ENCODE data around the gene PDZRN3. TPM values are rescaled to one million over a fixed set of nuclear protein-coding genes. Genes with fewer than 3 reads are reported as not detected.

The PDZRN3 gene
- total and polyA plus RNA-seq, 2 donors from 2014 or later = 9.5 to 13.2 TPM

DNA sequence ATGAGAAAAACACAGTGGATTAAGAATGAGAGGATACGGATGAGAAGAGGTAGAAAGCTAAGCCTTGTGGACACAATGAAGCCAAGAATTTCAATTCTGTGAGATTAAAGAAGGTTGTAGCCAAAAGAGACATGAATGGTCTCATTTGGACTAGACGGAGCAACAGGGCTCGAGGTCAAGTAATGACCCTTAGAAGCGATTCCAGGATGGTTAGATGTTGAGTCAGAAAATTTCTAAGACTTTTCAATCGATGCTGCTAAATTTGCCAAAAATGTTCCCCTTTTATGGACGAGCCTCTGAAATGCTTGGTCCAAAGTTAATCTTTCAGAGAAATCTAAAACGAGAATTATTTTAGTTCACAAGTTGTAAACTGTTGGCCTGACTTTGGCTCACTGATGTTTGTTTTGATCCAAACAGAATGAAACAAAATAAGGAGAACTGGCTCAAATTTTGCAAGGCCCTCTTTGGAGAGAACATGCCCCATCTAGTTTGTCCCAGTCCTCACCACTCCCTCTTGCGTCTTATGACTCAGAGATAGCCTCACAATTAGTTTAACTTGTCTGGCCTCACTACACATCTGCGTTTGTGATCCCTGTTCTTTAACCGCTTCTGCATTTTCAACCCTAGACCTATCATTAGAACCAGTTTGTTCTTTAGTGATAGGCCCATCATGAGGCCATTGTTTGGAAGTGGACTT is 235.5 kb downstream of the PDZRN3 start:
- Histone ChIP-seq H3K4me3 (ENCODE audit: low read length in 3 of 3) (no peak overlapping the region), H3K36me3 (ENCODE audit: control insufficient read depth in 2 of 3, insufficient read depth in 3 of 3, low read length in 3 of 3) (peaks cover 0 to 28% (median 11%) of the 10 kb centered on the region in 3 donors), H3K4me1 (ENCODE audit: control insufficient read depth in 2 of 3, insufficient read depth in 2 of 3, low read depth in 1 of 3, low read length in 3 of 3) (no peaks in the 10 kb centered on the region), H3K9me3 (ENCODE audit: control insufficient read depth in 2 of 3, insufficient read depth in 1 of 3, low read length in 3 of 3) (no peaks in the 10 kb centered on the region), H3K27me3 (ENCODE audit: control insufficient read depth, insufficient read depth, low read length) (no peaks in the 10 kb centered on the region), H3K9ac (ENCODE audit: low read length in 3 of 3) (no peak overlapping the region), H3K27ac (ENCODE audit: low read depth in 2 of 2, low read length in 2 of 2) (no peak overlapping the region)
- DNase-seq (no peak), FAIRE-seq (no peak)
- intact Hi-C loops (cut with DNase I) = no loop called here
- TF ChIP-seq, protein P1, sequence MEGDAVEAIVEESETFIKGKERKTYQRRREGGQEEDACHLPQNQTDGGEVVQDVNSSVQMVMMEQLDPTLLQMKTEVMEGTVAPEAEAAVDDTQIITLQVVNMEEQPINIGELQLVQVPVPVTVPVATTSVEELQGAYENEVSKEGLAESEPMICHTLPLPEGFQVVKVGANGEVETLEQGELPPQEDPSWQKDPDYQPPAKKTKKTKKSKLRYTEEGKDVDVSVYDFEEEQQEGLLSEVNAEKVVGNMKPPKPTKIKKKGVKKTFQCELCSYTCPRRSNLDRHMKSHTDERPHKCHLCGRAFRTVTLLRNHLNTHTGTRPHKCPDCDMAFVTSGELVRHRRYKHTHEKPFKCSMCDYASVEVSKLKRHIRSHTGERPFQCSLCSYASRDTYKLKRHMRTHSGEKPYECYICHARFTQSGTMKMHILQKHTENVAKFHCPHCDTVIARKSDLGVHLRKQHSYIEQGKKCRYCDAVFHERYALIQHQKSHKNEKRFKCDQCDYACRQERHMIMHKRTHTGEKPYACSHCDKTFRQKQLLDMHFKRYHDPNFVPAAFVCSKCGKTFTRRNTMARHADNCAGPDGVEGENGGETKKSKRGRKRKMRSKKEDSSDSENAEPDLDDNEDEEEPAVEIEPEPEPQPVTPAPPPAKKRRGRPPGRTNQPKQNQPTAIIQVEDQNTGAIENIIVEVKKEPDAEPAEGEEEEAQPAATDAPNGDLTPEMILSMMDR (IDR thresholded peaks at IDR 0.05; ENCODE audit: borderline replicate concordance, extremely low read depth, insufficient read depth) = no peak

DNA sequence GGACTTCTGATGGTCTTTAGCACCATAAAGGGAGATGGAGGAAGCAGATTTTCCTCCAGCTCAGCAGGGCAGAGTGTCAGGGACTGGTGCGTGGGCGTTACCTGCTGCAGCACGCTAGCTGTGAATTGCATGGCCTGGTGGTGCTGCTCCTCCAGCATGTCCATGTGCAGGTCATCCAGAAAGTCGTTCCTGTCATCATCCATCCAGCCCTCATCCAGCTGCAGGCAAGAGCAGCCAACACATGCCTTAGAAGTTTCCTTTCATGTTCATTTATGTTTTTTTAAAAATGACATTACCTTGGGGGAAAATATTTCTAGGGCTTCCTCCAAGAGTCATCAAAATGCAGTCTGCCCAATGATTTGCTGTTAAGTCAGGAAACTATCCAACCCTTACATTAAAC is 239.2 kb downstream of the PDZRN3 start:
- Histone ChIP-seq H3K9me3 (ENCODE audit: control insufficient read depth in 2 of 3, insufficient read depth in 1 of 3, low read length in 3 of 3) (no peaks in the 10 kb centered on the region), H3K27ac (ENCODE audit: low read depth in 2 of 2, low read length in 2 of 2) (no peak overlapping the region), H3K4me3 (ENCODE audit: low read length in 3 of 3) (no peak overlapping the region), H3K9ac (ENCODE audit: low read length in 3 of 3) (no peak overlapping the region), H3K27me3 (ENCODE audit: control insufficient read depth, insufficient read depth, low read length) (no peaks in the 10 kb centered on the region), H3K4me1 (ENCODE audit: control insufficient read depth in 2 of 3, insufficient read depth in 2 of 3, low read depth in 1 of 3, low read length in 3 of 3) (no peaks in the 10 kb centered on the region), H3K36me3 (ENCODE audit: control insufficient read depth in 2 of 3, insufficient read depth in 3 of 3, low read length in 3 of 3) (peaks cover 0 to 28% (median 15%) of the 10 kb centered on the region in 3 donors)
- intact Hi-C loops (cut with DNase I) = no loop called here
- TF ChIP-seq, protein P1 (IDR thresholded peaks at IDR 0.05; ENCODE audit: borderline replicate concordance, extremely low read depth, insufficient read depth) = no peak
- DNase-seq (no peak), FAIRE-seq (no peak)

DNA sequence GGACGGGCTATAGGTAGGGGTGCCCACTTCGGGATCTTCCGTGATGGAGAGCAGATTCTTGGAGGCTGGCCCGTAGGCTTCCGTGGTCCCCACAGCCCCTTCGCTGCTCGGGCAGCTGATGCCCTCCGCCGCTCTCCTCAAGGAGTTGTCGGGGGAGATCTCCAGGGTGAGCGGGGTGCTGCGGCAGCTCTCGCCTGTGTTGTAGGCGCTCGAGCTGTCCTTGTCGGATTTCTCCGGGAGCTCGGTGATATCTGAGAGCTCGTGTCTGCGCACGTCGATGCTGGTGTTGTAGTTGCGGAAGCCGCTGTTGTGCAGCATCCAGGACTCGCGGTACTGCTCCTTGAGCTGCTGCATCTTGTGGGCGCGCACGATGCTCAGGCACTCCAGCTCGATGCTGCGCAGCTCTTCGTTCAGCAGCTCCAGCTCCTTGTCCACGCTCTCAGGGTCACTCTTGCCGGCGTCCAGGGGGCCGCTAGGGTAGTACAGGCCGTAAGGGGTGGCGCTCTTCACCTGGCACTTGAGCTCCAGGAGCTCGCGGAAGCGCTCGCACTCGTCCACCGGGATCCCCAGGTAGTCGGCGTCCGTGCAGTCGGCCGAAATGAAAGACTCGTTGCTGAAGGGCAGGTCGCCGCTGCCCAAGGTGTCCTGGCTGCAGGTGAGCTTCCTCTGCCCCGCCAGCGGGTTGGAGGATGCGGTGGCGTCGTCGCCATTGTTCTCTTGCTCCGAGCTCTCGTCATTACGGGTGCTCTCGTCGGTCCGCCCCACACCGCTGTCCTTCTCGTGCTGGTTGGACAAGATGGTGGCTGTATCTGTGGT is 240.4 kb downstream of the PDZRN3 start:
- no peak overlapping the region for H3K27ac ChIP-seq (ENCODE audit: low read depth in 2 of 2, low read length in 2 of 2)
- no peak overlapping the region for H3K4me3 ChIP-seq (ENCODE audit: low read length in 3 of 3)
- H3K4me1 ChIP-seq (ENCODE audit: control insufficient read depth in 2 of 3, insufficient read depth in 2 of 3, low read depth in 1 of 3, low read length in 3 of 3) = no peaks in the 10 kb centered on the region
- no peak overlapping the region for H3K9ac ChIP-seq (ENCODE audit: low read length in 3 of 3)
- intact Hi-C loops (cut with DNase I) = no loop called here
- H3K36me3 ChIP-seq (ENCODE audit: control insufficient read depth in 2 of 3, insufficient read depth in 3 of 3, low read length in 3 of 3) = peaks cover 0 to 21% (median 15%) of the 10 kb centered on the region in 3 donors
- DNase-seq (peak in 1 of 5 donors; percentile 59), FAIRE-seq (no peak)
- H3K27me3 ChIP-seq (ENCODE audit: control insufficient read depth, insufficient read depth, low read length) = no peaks in the 10 kb centered on the region
- TF ChIP-seq, protein P1 (IDR thresholded peaks at IDR 0.05; ENCODE audit: borderline replicate concordance, extremely low read depth, insufficient read depth) = no peak
- no peaks in the 10 kb centered on the region for H3K9me3 ChIP-seq (ENCODE audit: control insufficient read depth in 2 of 3, insufficient read depth in 1 of 3, low read length in 3 of 3)
